Measurements from ENCODE around the gene USP36.

The USP36 gene

GRCh38 chr17:78826836-78827509 lies 13.6 kb downstream of the USP36 start:
- TF ChIP-seq CTCF (IDR thresholded peaks at IDR 0.05; ENCODE audit: insufficient read depth, low read depth, low read length, missing control alignments) = no peak
- no peak for DNase-seq (ENCODE audit: low read depth)
- no peak overlapping the region for H3K4me3 ChIP-seq (ENCODE audit: low read length)

- DNase-seq (ENCODE audit: low read depth) = no peak
- H3K4me3 ChIP-seq (ENCODE audit: low read length) = no peak overlapping the region
- TF ChIP-seq CTCF (IDR thresholded peaks at IDR 0.05; ENCODE audit: insufficient read depth, low read depth, low read length, missing control alignments) = no peak
Observed at GRCh38 chr17:78826421-78826820, 14.2 kb downstream of the USP36 start.

- no peak for TF ChIP-seq CTCF (IDR thresholded peaks at IDR 0.05; ENCODE audit: insufficient read depth, low read depth, low read length, missing control alignments)
- no peak overlapping the region for H3K4me3 ChIP-seq (ENCODE audit: low read length)
- no peak for DNase-seq (ENCODE audit: low read depth)
Observed at GRCh38 chr17:78825696-78826095, 14.9 kb downstream of the USP36 start.

GRCh38 chr17:78824240-78824639 lies 16.4 kb downstream of the USP36 start:
- H3K4me3 ChIP-seq (ENCODE audit: low read length) = no peak overlapping the region
- no peak for DNase-seq (ENCODE audit: low read depth)
- no peak for TF ChIP-seq CTCF (IDR thresholded peaks at IDR 0.05; ENCODE audit: insufficient read depth, low read depth, low read length, missing control alignments)

GRCh38 chr17:78823282-78824046 lies 17.1 kb downstream of the USP36 start:
- H3K4me3 ChIP-seq (ENCODE audit: low read length) = no peak overlapping the region
- TF ChIP-seq CTCF (IDR thresholded peaks at IDR 0.05; ENCODE audit: insufficient read depth, low read depth, low read length, missing control alignments) = no peak
- DNase-seq (ENCODE audit: low read depth) = no peak

- no peak for TF ChIP-seq CTCF (IDR thresholded peaks at IDR 0.05; ENCODE audit: insufficient read depth, low read depth, low read length, missing control alignments)
- DNase-seq (ENCODE audit: low read depth) = peak; percentile 20
Observed at GRCh38 chr17:78822552-78822951, 18.1 kb downstream of the USP36 start.

More at GRCh38 chr17:78822552-78822951, 18.1 kb downstream of the USP36 start:
- H3K4me3 ChIP-seq (ENCODE audit: low read length) = no peak overlapping the region
